ENCODE measurements around the gene TMEM26.

Gene TMEM26

DNA sequence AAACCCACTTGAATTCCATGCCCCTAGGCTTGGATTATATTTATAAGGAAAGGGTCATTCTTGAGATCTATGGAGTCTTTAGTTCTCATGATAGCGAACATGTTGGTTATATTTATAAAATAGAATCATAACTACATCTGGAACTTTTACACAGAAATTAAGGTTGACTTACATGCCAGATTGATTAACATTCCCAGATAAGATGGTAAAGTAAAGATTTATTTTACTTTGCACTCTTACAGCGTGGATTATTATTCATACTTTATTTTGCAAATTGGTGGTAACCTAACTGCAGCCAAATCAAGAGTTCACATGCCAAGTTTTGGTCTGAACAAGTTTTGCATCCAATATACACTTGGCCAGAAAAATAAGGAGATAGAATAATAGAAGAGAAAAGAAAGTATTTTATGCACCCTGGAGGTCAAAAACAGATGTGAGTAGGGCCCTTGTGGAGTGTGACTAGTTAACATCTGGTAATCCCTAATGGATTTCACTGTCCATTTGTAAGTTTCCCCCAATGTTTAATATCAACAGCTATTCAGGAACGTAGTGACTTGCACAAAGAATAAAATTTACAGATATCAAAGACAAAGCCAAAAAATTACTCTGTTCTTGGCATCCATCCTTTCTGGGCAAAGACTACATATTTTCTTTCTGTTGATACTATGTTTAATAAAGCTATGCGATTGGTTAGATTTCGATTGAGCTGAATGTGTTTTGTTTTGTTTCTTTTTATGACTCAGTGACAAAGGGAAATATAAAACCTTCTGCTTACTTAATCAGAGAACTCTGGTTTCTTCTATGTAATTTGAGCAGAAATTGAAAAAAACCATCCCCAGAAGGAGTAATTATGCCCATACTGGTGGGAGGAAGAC is 10.1 kb upstream of the TMEM26 start:
- peak; percentile 54 for DNase-seq (ENCODE audit: low read depth)
- no peak overlapping the region for H3K4me3 ChIP-seq (ENCODE audit: low read depth, low read length)
- TF ChIP-seq, protein P1, sequence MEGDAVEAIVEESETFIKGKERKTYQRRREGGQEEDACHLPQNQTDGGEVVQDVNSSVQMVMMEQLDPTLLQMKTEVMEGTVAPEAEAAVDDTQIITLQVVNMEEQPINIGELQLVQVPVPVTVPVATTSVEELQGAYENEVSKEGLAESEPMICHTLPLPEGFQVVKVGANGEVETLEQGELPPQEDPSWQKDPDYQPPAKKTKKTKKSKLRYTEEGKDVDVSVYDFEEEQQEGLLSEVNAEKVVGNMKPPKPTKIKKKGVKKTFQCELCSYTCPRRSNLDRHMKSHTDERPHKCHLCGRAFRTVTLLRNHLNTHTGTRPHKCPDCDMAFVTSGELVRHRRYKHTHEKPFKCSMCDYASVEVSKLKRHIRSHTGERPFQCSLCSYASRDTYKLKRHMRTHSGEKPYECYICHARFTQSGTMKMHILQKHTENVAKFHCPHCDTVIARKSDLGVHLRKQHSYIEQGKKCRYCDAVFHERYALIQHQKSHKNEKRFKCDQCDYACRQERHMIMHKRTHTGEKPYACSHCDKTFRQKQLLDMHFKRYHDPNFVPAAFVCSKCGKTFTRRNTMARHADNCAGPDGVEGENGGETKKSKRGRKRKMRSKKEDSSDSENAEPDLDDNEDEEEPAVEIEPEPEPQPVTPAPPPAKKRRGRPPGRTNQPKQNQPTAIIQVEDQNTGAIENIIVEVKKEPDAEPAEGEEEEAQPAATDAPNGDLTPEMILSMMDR (IDR thresholded peaks at IDR 0.05; ENCODE audit: control insufficient read depth, extremely low read depth, insufficient read depth), result no peak

GRCh38 chr10:61460835-61461234 is 7.7 kb upstream of the TMEM26 start:
- TF ChIP-seq, protein P1 (IDR thresholded peaks at IDR 0.05; ENCODE audit: control insufficient read depth, extremely low read depth, insufficient read depth), result no peak
- H3K4me3 ChIP-seq (ENCODE audit: low read depth, low read length), result no peak overlapping the region
- DNase-seq (ENCODE audit: low read depth), result no peak

DNA sequence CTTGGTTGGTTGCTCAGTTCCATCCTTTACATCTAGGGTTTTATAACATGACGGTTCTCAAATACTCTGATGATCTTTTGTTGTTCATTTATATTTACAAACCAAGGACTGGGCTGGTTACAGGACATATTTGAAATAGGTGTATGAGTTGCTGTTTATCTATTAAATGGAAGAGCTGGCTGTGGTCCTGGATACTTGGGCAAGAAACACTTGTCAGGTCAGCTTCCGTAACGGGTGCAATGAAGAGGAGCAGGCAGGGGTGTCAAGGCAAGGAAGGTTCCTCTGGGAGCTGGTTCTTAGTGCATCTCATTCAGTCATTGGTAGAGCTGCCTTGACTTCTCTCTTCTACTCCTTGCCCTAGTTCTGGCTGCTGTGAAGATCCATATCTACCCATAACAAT is 4.8 kb upstream of the TMEM26 start:
- peak; percentile 87 for DNase-seq (ENCODE audit: low read depth)
- TF ChIP-seq, protein P1 (IDR thresholded peaks at IDR 0.05; ENCODE audit: control insufficient read depth, extremely low read depth, insufficient read depth), result no peak
- H3K4me3 ChIP-seq (ENCODE audit: low read depth, low read length), result no peak overlapping the region

- H3K4me3 ChIP-seq (ENCODE audit: low read depth, low read length), result no peak overlapping the region
- DNase-seq (ENCODE audit: low read depth), result no peak
- TF ChIP-seq, protein P1 (IDR thresholded peaks at IDR 0.05; ENCODE audit: control insufficient read depth, extremely low read depth, insufficient read depth), result no peak
These were observed 3.1 kb upstream of the TMEM26 start for GRCh38 chr10:61456095-61456789.

DNA sequence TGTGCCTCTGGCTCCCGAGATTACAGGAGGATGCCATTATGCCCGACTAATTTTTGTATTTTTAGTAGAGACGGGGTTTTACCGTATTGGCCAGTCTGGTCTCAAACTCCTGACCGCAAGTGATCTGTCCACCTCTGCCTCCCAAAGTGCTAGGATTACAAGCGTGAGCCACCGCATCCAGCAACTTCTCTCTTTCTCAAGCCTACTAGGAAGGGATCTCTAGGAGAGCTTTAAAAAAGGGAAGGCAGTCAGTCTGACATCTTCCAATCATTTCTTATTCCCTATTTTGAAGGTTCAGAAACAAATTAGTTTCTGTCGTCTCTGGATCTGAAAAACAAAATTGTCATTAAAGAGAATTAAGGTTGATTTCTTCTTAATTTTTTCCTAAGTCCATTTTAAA is 2.5 kb upstream of the TMEM26 start:
- no peak overlapping the region for H3K4me3 ChIP-seq (ENCODE audit: low read depth, low read length)
- TF ChIP-seq, protein P1 (IDR thresholded peaks at IDR 0.05; ENCODE audit: control insufficient read depth, extremely low read depth, insufficient read depth), result no peak
- no peak for DNase-seq (ENCODE audit: low read depth)

- TF ChIP-seq, protein P1 (IDR thresholded peaks at IDR 0.05; ENCODE audit: control insufficient read depth, extremely low read depth, insufficient read depth), result no peak
- no peak for DNase-seq (ENCODE audit: low read depth)
These were observed 1.4 kb upstream of the TMEM26 start for GRCh38 chr10:61454541-61454940.

More at GRCh38 chr10:61454541-61454940, 1.4 kb upstream of the TMEM26 start:
- H3K4me3 ChIP-seq (ENCODE audit: low read depth, low read length), result no peak overlapping the region

All from LNCaP clone FGC (cell line).